CD14-positive monocyte (primary cell): Measurements from ENCODE around the gene NFKB1. TPM values are rescaled to one million over a fixed set of nuclear protein-coding genes. Genes with fewer than 3 reads are reported as not detected.

Source experiments
- DNase-seq, 3 donors: peaks; one replicate each; pipeline ENCODE4 v3.0.0-alpha.2; 2011 to 2022
- H2AFZ ChIP-seq: 2 replicates; pipeline ENCODE4 v1.6.0; 2012; ENCODE audit warnings: mild to moderate bottlenecking, low read depth, low read length, inconsistent platforms; ENCODE audit not compliant: insufficient read depth, poor library complexity, severe bottlenecking
- H3K27ac ChIP-seq, 2 donors: 1 replicate in 1 of 2; 2 replicates in 1 of 2; pipeline ENCODE4 v1.5.1; 2012 to 2013; ENCODE audit warnings: low read length in 2 of 2, control low read depth in 1 of 2, inconsistent platforms in 1 of 2, low read depth in 1 of 2, mild to moderate bottlenecking in 1 of 2
- H3K27me3 ChIP-seq, 2 donors: one replicate each; pipeline versions ENCODE4 v1.6.0 to v1.6.1; 2011 to 2013; ENCODE audit warnings: low read length in 2 of 2; ENCODE audit not compliant: control insufficient read depth in 2 of 2, insufficient read depth in 2 of 2
- H3K36me3 ChIP-seq, 2 donors: replicated peaks in 1 of 2; 1 replicate in 1 of 2; 2 replicates in 1 of 2; pipeline versions ENCODE4 v1.5.1 to v1.6.1; 2012 to 2013; ENCODE audit warnings: low read length in 2 of 2, control low read depth in 1 of 2, inconsistent platforms in 1 of 2, mild to moderate bottlenecking in 1 of 2; ENCODE audit not compliant: insufficient read depth in 2 of 2, control insufficient read depth in 1 of 2
- H3K4me1 ChIP-seq, 2 donors: 1 replicate in 1 of 2; 2 replicates in 1 of 2; pipeline versions ENCODE4 v1.5.1 to v1.6.1; 2012 to 2013; ENCODE audit warnings: low read length in 2 of 2, control low read depth in 1 of 2, inconsistent platforms in 1 of 2, mild to moderate bottlenecking in 1 of 2, moderate library complexity in 1 of 2; ENCODE audit not compliant: insufficient read depth in 2 of 2, control insufficient read depth in 1 of 2
- H3K4me2 ChIP-seq: replicated peaks from 2 replicates; pipeline ENCODE3; 2012; ENCODE audit warnings: low read length, moderate library complexity, mild to moderate bottlenecking; ENCODE audit not compliant: poor library complexity, severe bottlenecking; ENCODE audit errors: extremely low read depth
- H3K4me3 ChIP-seq, 3 experiments: fragments of 200-600 bp in 1 of 3; sonication (generic) in 1 of 3; replicated peaks in 1 of 3; 1 replicate in 2 of 3; 2 replicates in 1 of 3; pipeline ENCODE4 v1.5.1; 2011 to 2013; ENCODE audit warnings: low read length in 3 of 3, mild to moderate bottlenecking in 3 of 3, control low read depth in 2 of 3, low read depth in 2 of 3, inconsistent platforms in 1 of 3, moderate library complexity in 1 of 3
- H3K79me2 ChIP-seq: 2 replicates; pipeline ENCODE4 v1.6.0; 2012; ENCODE audit warnings: mild to moderate bottlenecking, control low read depth, inconsistent platforms, low read length, moderate library complexity; ENCODE audit not compliant: insufficient read depth
- H3K9ac ChIP-seq: 2 replicates; pipeline ENCODE4 v1.6.0; 2017; ENCODE audit warnings: low read length, mild to moderate bottlenecking; ENCODE audit not compliant: insufficient read depth, poor library complexity, severe bottlenecking
- H3K9me3 ChIP-seq, 2 donors: replicated peaks in 1 of 2; 1 replicate in 1 of 2; 2 replicates in 1 of 2; pipeline versions ENCODE4 v1.5.1 to v1.6.1; 2012 to 2013; ENCODE audit warnings: low read length in 2 of 2, control low read depth in 1 of 2; ENCODE audit not compliant: control insufficient read depth in 1 of 2, insufficient read depth in 1 of 2
- H4K20me1 ChIP-seq: 2 replicates; pipeline ENCODE4 v1.6.0; 2012; ENCODE audit warnings: mild to moderate bottlenecking, low read length, control low read depth, moderate library complexity; ENCODE audit not compliant: insufficient read depth
- H3K27ac Mint-ChIP-seq, 7 donors: one replicate each; pipeline ENCODE4 v1.8.0; 2020; ENCODE audit warnings: mild to moderate bottlenecking in 7 of 7, mixed read lengths in 7 of 7, moderate library complexity in 6 of 7, inconsistent platforms in 2 of 7
- H3K27me3 Mint-ChIP-seq, 3 donors: one replicate each; pipeline ENCODE4 v1.8.0; 2021 to 2022; ENCODE audit warnings: low read depth in 3 of 3, mild to moderate bottlenecking in 3 of 3, mixed read lengths in 3 of 3, moderate library complexity in 3 of 3, inconsistent platforms in 1 of 3
- H3K36me3 Mint-ChIP-seq, 2 donors: one replicate each; pipeline ENCODE4 v1.8.0; 2020; ENCODE audit warnings: mixed read lengths in 2 of 2, inconsistent platforms in 1 of 2, mild to moderate bottlenecking in 1 of 2
- H3K4me1 Mint-ChIP-seq: one replicate; pipeline ENCODE4 v1.8.0; 2020; ENCODE audit warnings: mild to moderate bottlenecking, mixed read lengths
- H3K4me3 Mint-ChIP-seq, 2 donors: one replicate each; pipeline ENCODE4 v1.8.0; 2020; ENCODE audit warnings: mild to moderate bottlenecking in 2 of 2, mixed read lengths in 2 of 2, moderate library complexity in 1 of 2
- H3K9me3 Mint-ChIP-seq, 7 donors: one replicate each; pipeline ENCODE4 v1.8.0; 2020 to 2022; ENCODE audit warnings: mixed read lengths in 7 of 7, mild to moderate bottlenecking in 6 of 7, moderate library complexity in 6 of 7, inconsistent platforms in 2 of 7
- WGBS: methylation state at CpG from one replicate; pipeline ENCODE4 v1.1.5; 2013; ENCODE audit warnings: missing lambda C conversion rate; ENCODE audit not compliant: insufficient coverage; 5-methylcytosine and 5-hydroxymethylcytosine counted together
- intact Hi-C, 2 donors: fragments of 100-400 bp; cut with micrococcal nuclease; formaldehyde crosslinking; loops; one replicate each; pipeline versions ENCODE4 v1.15.0 to v1.15.1; 2023
- polyA plus RNA-seq, 3 donors: library from polyadenylated mRNA; depleted of rRNA in 1 of 3; unstranded in 2 of 3; stranded (reverse) in 1 of 3; fragments of 300-500 nt in 2 of 3; fragments of >200 nt in 1 of 3; fragmentation: Illumina TruSeq in 2 of 3; gene quantifications; 1 replicate in 2 of 3; 2 replicates in 1 of 3; pipeline ENCODE4 v1.2.3, GENCODE V29; 2012 to 2021
- TF ChIP-seq, protein P1 (sequence below): fragments of 200-600 bp; IDR thresholded peaks from one replicate; pipeline ENCODE4 v1.8.0; 2022; ENCODE audit warnings: antibody characterized with exemption, mild to moderate bottlenecking

The NFKB1 gene
- polyA plus RNA-seq, 3 donors, result 9.0 to 34.4 (median 17.8) TPM

DNA sequence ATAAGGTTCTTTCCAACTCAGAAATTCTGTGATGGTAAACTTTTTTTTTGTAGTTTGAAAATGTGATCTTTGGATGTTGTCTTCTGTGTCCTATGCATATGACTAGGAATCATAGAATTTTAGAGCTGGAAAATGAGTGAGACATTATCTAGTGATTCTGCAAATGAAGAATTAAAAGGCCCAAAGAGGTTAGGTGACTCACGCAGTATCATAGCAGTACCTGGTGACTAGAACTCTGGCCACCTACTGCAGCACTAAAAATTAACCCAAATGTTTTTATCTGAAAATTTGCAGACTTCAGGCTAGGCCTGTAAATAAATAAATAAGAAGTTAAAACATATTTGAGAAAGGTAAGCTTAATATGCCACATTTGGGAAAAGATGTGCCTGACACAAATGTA lies 52.8 kb downstream of the NFKB1 start:
- peaks cover 39 to 44% of the 10 kb centered on the region in 2 donors for H3K36me3 Mint-ChIP-seq
- H3K27ac Mint-ChIP-seq, result no peak overlapping the region
- no peaks in the 10 kb centered on the region for H3K9me3 Mint-ChIP-seq
- intact Hi-C loops, result no loop called here
- Histone ChIP-seq H3K27ac (no peak overlapping the region), H3K4me2 (no peak overlapping the region), H3K9me3 (no peaks in the 10 kb centered on the region), H3K4me1 (no peaks in the 10 kb centered on the region), H3K36me3 (peaks cover 20 to 79% of the 10 kb centered on the region in 2 donors), H4K20me1 (peaks cover 92% of the 10 kb centered on the region), H3K9ac (no peak overlapping the region), H2AFZ (no peak overlapping the region), H3K4me3 (no peak overlapping the region), H3K27me3 (no peaks in the 10 kb centered on the region), H3K79me2 (peaks cover 8% of the 10 kb centered on the region)
- DNase-seq, result no peak
- TF ChIP-seq, protein P1, sequence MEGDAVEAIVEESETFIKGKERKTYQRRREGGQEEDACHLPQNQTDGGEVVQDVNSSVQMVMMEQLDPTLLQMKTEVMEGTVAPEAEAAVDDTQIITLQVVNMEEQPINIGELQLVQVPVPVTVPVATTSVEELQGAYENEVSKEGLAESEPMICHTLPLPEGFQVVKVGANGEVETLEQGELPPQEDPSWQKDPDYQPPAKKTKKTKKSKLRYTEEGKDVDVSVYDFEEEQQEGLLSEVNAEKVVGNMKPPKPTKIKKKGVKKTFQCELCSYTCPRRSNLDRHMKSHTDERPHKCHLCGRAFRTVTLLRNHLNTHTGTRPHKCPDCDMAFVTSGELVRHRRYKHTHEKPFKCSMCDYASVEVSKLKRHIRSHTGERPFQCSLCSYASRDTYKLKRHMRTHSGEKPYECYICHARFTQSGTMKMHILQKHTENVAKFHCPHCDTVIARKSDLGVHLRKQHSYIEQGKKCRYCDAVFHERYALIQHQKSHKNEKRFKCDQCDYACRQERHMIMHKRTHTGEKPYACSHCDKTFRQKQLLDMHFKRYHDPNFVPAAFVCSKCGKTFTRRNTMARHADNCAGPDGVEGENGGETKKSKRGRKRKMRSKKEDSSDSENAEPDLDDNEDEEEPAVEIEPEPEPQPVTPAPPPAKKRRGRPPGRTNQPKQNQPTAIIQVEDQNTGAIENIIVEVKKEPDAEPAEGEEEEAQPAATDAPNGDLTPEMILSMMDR, result no peak
- WGBS, result no CpG with 5 or more reads among the region's 1 CpG
- H3K4me3 Mint-ChIP-seq, result no peak overlapping the region
- no peaks in the 10 kb centered on the region for H3K27me3 Mint-ChIP-seq
- H3K4me1 Mint-ChIP-seq, result peaks cover 3% of the 10 kb centered on the region

- Mint-ChIP-seq H3K4me1 (peaks cover 6% of the 10 kb centered on the region), H3K36me3 (peaks cover 40 to 47% of the 10 kb centered on the region in 2 donors), H3K27me3 (no peaks in the 10 kb centered on the region), H3K4me3 (no peak overlapping the region), H3K9me3 (no peaks in the 10 kb centered on the region), H3K27ac (peak overlapping the region in 1 of 7 donors; percentile 6)
- Histone ChIP-seq H3K4me3 (no peak overlapping the region), H4K20me1 (peaks cover 95% of the 10 kb centered on the region), H3K9me3 (no peaks in the 10 kb centered on the region), H3K79me2 (peaks cover 8% of the 10 kb centered on the region), H3K27ac (no peak overlapping the region), H3K4me1 (no peaks in the 10 kb centered on the region), H3K9ac (no peak overlapping the region), H3K36me3 (peaks cover 20 to 80% of the 10 kb centered on the region in 2 donors), H3K4me2 (no peak overlapping the region), H2AFZ (no peak overlapping the region), H3K27me3 (no peaks in the 10 kb centered on the region)
- DNase-seq, result no peak
- TF ChIP-seq, protein P1, result no peak
- WGBS, result 100% methylated on average over 1 of the region's 5 CpGs
- intact Hi-C loops, result no loop called here
These were observed 53.3 kb downstream of the NFKB1 start for GRCh38 chr4:102554482-102554881.
